GM19239 (cell line): ENCODE data around the gene RRAGC.

Experiments used
- DNase-seq: peaks from one replicate; pipeline ENCODE4 v3.0.0; 2011; ENCODE audit warnings: low spot score; ENCODE audit not compliant: insufficient read length
- FAIRE-seq: peaks from 2 replicates; lab custom pipeline; 2011; peaks lifted over from hg19 to GRCh38; lab: Jason Lieb, UNC

Gene RRAGC

GRCh38 chr1:38859561-38860453 is at the start of gene RRAGC:
Gene RRAGC (minus strand): TSS chr1:38859772. CDS start chr1:38859646, 126 bp downstream.
- peak; percentile 92 for FAIRE-seq

GRCh38 chr1:38908821-38909220 is 49.2 kb upstream of the RRAGC start:
- FAIRE-seq (no peak), DNase-seq (no peak)

More at GRCh38 chr1:38859561-38860453, at the start of gene RRAGC:
- DNase-seq = peak; percentile 98

- FAIRE-seq (no peak), DNase-seq (no peak)
Measured at GRCh38 chr1:38905985-38906384, 46.4 kb upstream of the RRAGC start.

GRCh38 chr1:38899560-38899959 is 40.0 kb upstream of the RRAGC start:
- no peak for FAIRE-seq

GRCh38 chr1:38898653-38899230 is 39.2 kb upstream of the RRAGC start:
- no peak for FAIRE-seq

More at GRCh38 chr1:38899560-38899959, 40.0 kb upstream of the RRAGC start:
- DNase-seq = no peak

GRCh38 chr1:38896169-38896568 is 36.6 kb upstream of the RRAGC start:
- FAIRE-seq (no peak), DNase-seq (no peak)

More at GRCh38 chr1:38898653-38899230, 39.2 kb upstream of the RRAGC start:
- no peak for DNase-seq

GRCh38 chr1:38892976-38893375 is 33.4 kb upstream of the RRAGC start:
- DNase-seq (no peak), FAIRE-seq (no peak)

- FAIRE-seq = peak; percentile 49
Measured at GRCh38 chr1:38891753-38892152, 32.2 kb upstream of the RRAGC start.

GRCh38 chr1:38889589-38889988 is 30.0 kb upstream of the RRAGC start:
- DNase-seq (no peak), FAIRE-seq (no peak)

More at GRCh38 chr1:38891753-38892152, 32.2 kb upstream of the RRAGC start:
- DNase-seq = no peak

- DNase-seq (no peak), FAIRE-seq (no peak)
Measured at GRCh38 chr1:38888423-38889333, 29.1 kb upstream of the RRAGC start.

- DNase-seq (no peak), FAIRE-seq (no peak)
Measured at GRCh38 chr1:38885092-38885491, 25.5 kb upstream of the RRAGC start.

GRCh38 chr1:38881487-38881886 is 21.9 kb upstream of the RRAGC start, which contains the start of gene GJA9:
Gene GJA9 (minus strand): TSS chr1:38881587. CDS start chr1:38876098, 5,489 bp downstream.
- no peak for DNase-seq
- no peak for FAIRE-seq

- DNase-seq (no peak), FAIRE-seq (no peak)
Measured at GRCh38 chr1:38875811-38876210, 16.2 kb upstream of the RRAGC start.

- DNase-seq (peak; percentile 95), FAIRE-seq (peak; percentile 95)
Measured at GRCh38 chr1:38873027-38873969, 13.7 kb upstream of the RRAGC start, which contains the start of gene MYCBP. Gene MYCBP (minus strand): TSS chr1:38873348. CDS start chr1:38873305, 43 bp downstream.

- DNase-seq (no peak), FAIRE-seq (peak; percentile 63)
Measured at GRCh38 chr1:38872401-38873026, 12.9 kb upstream of the RRAGC start.

- no peak for FAIRE-seq
- DNase-seq = no peak
Measured at GRCh38 chr1:38870996-38871395, 11.4 kb upstream of the RRAGC start.

- no peak for DNase-seq
- no peak for FAIRE-seq
Measured at GRCh38 chr1:38867208-38867607, 7.6 kb upstream of the RRAGC start.

GRCh38 chr1:38865112-38865715 is 5.6 kb upstream of the RRAGC start:
- FAIRE-seq = no peak
- no peak for DNase-seq
